BLaER1 treated with 17β-estradiol and CSF1 and Interleukin-3, amounts not matched to agents 10 nM and 100 nM (cell line): ENCODE results near the gene PRKCE.

ENCODE experiments used
- H3K27ac ChIP-seq, 11 experiments: shearing (Covaris generic); formaldehyde crosslinking; 2 replicates each; pipeline ENCODE4 v1.8.1; 2022
- H3K27me3 ChIP-seq, 11 experiments: shearing (Covaris generic); formaldehyde crosslinking; 2 replicates each; pipeline ENCODE4 v1.8.1; 2022
- H3K36me3 ChIP-seq, 11 experiments: shearing (Covaris generic); formaldehyde crosslinking; 2 replicates each; pipeline ENCODE4 v1.8.1; 2022
- H3K4me1 ChIP-seq, 10 experiments: shearing (Covaris generic); formaldehyde crosslinking; 2 replicates each; pipeline ENCODE4 v1.8.1; 2022
- H3K4me2 ChIP-seq, 11 experiments: shearing (Covaris generic); formaldehyde crosslinking; 2 replicates each; pipeline ENCODE4 v1.8.1; 2022
- H3K4me3 ChIP-seq, 10 experiments: shearing (Covaris generic); formaldehyde crosslinking; 2 replicates each; pipeline ENCODE4 v1.8.1; 2022
- H3K9ac ChIP-seq, 11 experiments: shearing (Covaris generic); formaldehyde crosslinking; 2 replicates each; pipeline ENCODE4 v1.8.1; 2022
- H3K9me3 ChIP-seq, 11 experiments: shearing (Covaris generic); formaldehyde crosslinking; replicated peaks in 1 of 11; 2 replicates each; pipeline ENCODE4 v1.8.1; 2022
- H4K20me1 ChIP-seq, 11 experiments: shearing (Covaris generic); formaldehyde crosslinking; 2 replicates each; pipeline ENCODE4 v1.8.1; 2022
- Cebpa-rat ChIP-seq, 11 experiments: shearing (Covaris generic); IDR thresholded peaks; 2 replicates each; pipeline ENCODE4 v1.8.1; 2022

The PRKCE gene

GRCh38 chr2:46167924-46168323, 516.4 kb downstream of the PRKCE start:
- Histone ChIP-seq H3K4me2 (no peak overlapping the region), H3K27ac (no peak overlapping the region), H3K9me3 (no peaks in the 10 kb centered on the region), H4K20me1 (peaks cover 0 to 25% (median 0%) of the 10 kb centered on the region in 11 experiments; a peak in 2 of 22 replicates), H3K9ac (no peak overlapping the region), H3K4me1 (peaks cover 0 to 13% (median under 1%) of the 10 kb centered on the region in 10 experiments; a peak in 8 of 20 replicates), H3K27me3 (no peaks in the 10 kb centered on the region), H3K4me3 (no peak overlapping the region), H3K36me3 (peaks cover 14 to 99% (median 97%) of the 10 kb centered on the region in 11 experiments; a peak in 20 of 22 replicates)
- no peak for TF ChIP-seq Cebpa-rat (IDR thresholded peaks at IDR 0.05)

GRCh38 chr2:46169467-46169866, 518.0 kb downstream of the PRKCE start:
- Histone ChIP-seq H3K27ac (no peak overlapping the region), H4K20me1 (peaks cover 0 to 25% (median 0%) of the 10 kb centered on the region in 11 experiments; a peak in 2 of 22 replicates), H3K4me2 (no peak overlapping the region), H3K9me3 (no peaks in the 10 kb centered on the region), H3K36me3 (peaks cover 14 to 99% (median 98%) of the 10 kb centered on the region in 11 experiments; a peak in 20 of 22 replicates), H3K4me1 (peaks cover 0 to 13% (median under 1%) of the 10 kb centered on the region in 10 experiments; a peak in 6 of 20 replicates), H3K27me3 (no peaks in the 10 kb centered on the region), H3K4me3 (no peak overlapping the region), H3K9ac (no peak overlapping the region)
- no peak for TF ChIP-seq Cebpa-rat (IDR thresholded peaks at IDR 0.05)

GRCh38 chr2:46170026-46170425, 518.6 kb downstream of the PRKCE start:
- H4K20me1 ChIP-seq: peaks cover 0 to 25% (median 0%) of the 10 kb centered on the region in 11 experiments; a peak in 2 of 22 replicates
- H3K9ac ChIP-seq: no peak overlapping the region
- peaks cover 14 to 99% (median 94%) of the 10 kb centered on the region in 11 experiments; a peak in 20 of 22 replicates for H3K36me3 ChIP-seq
- no peaks in the 10 kb centered on the region for H3K9me3 ChIP-seq
- no peaks in the 10 kb centered on the region for H3K27me3 ChIP-seq
- H3K4me2 ChIP-seq: no peak overlapping the region
- no peak for TF ChIP-seq Cebpa-rat (IDR thresholded peaks at IDR 0.05)
- H3K27ac ChIP-seq: no peak overlapping the region
- H3K4me3 ChIP-seq: no peak overlapping the region
- H3K4me1 ChIP-seq: peaks cover 0 to 13% (median 5%) of the 10 kb centered on the region in 10 experiments; a peak in 7 of 20 replicates

- Histone ChIP-seq H3K27ac (no peak overlapping the region), H3K4me2 (no peak overlapping the region), H3K36me3 (peaks cover 8 to 99% (median 90%) of the 10 kb centered on the region in 11 experiments; a peak in 20 of 22 replicates), H3K9ac (no peak overlapping the region), H3K27me3 (no peaks in the 10 kb centered on the region), H3K4me1 (peaks cover 0 to 12% (median 5%) of the 10 kb centered on the region in 10 experiments; a peak in 7 of 20 replicates), H4K20me1 (peaks cover 0 to 21% (median 0%) of the 10 kb centered on the region in 11 experiments; a peak in 2 of 22 replicates), H3K9me3 (no peaks in the 10 kb centered on the region), H3K4me3 (no peak overlapping the region)
- TF ChIP-seq Cebpa-rat (IDR thresholded peaks at IDR 0.05): no peak
Measured at GRCh38 chr2:46170611-46171350, 519.3 kb downstream of the PRKCE start.

GRCh38 chr2:46171411-46171953, 520.0 kb downstream of the PRKCE start:
- no peaks in the 10 kb centered on the region for H3K9me3 ChIP-seq
- H4K20me1 ChIP-seq: peaks cover 0 to 15% (median 0%) of the 10 kb centered on the region in 11 experiments; a peak in 2 of 22 replicates
- no peak for TF ChIP-seq Cebpa-rat (IDR thresholded peaks at IDR 0.05)
- H3K9ac ChIP-seq: no peak overlapping the region
- no peak overlapping the region for H3K4me2 ChIP-seq
- no peaks in the 10 kb centered on the region for H3K27me3 ChIP-seq
- no peak overlapping the region for H3K27ac ChIP-seq
- H3K4me1 ChIP-seq: peaks cover 0 to 7% (median 4%) of the 10 kb centered on the region in 10 experiments; a peak in 7 of 20 replicates
- H3K36me3 ChIP-seq: peaks cover 4 to 99% (median 89%) of the 10 kb centered on the region in 11 experiments; a peak in 19 of 22 replicates
- H3K4me3 ChIP-seq: no peak overlapping the region

GRCh38 chr2:46171996-46172546, 520.6 kb downstream of the PRKCE start:
- no peaks in the 10 kb centered on the region for H3K9me3 ChIP-seq
- no peaks in the 10 kb centered on the region for H3K27me3 ChIP-seq
- no peak overlapping the region for H3K9ac ChIP-seq
- H3K4me2 ChIP-seq: no peak overlapping the region
- H4K20me1 ChIP-seq: peaks cover 0 to 11% (median 0%) of the 10 kb centered on the region in 11 experiments; a peak in 2 of 22 replicates
- no peak for TF ChIP-seq Cebpa-rat (IDR thresholded peaks at IDR 0.05)
- H3K4me1 ChIP-seq: peaks cover 0 to 10% (median 6%) of the 10 kb centered on the region in 10 experiments; a peak in 12 of 20 replicates
- H3K4me3 ChIP-seq: no peak overlapping the region
- H3K27ac ChIP-seq: no peak overlapping the region
- peaks cover 4 to 99% (median 89%) of the 10 kb centered on the region in 11 experiments; a peak in 19 of 22 replicates for H3K36me3 ChIP-seq

- no peak overlapping the region for H3K4me3 ChIP-seq
- no peak overlapping the region for H3K4me2 ChIP-seq
- H3K4me1 ChIP-seq: peaks cover 3 to 20% (median 13%) of the 10 kb centered on the region in 10 experiments; a peak in 17 of 20 replicates
- no peaks in the 10 kb centered on the region for H3K9me3 ChIP-seq
- H3K9ac ChIP-seq: no peak overlapping the region
- H3K36me3 ChIP-seq: peaks cover 4 to 99% (median 80%) of the 10 kb centered on the region in 11 experiments; a peak in 19 of 22 replicates
- H4K20me1 ChIP-seq: peaks cover 0 to 10% (median 0%) of the 10 kb centered on the region in 11 experiments; a peak in 2 of 22 replicates
- H3K27me3 ChIP-seq: no peaks in the 10 kb centered on the region
- no peak overlapping the region for H3K27ac ChIP-seq
- no peak for TF ChIP-seq Cebpa-rat (IDR thresholded peaks at IDR 0.05)
Measured at GRCh38 chr2:46173030-46173429, 521.6 kb downstream of the PRKCE start.

GRCh38 chr2:46173636-46174250, 522.3 kb downstream of the PRKCE start:
- H3K4me2 ChIP-seq: no peak overlapping the region
- H3K4me1 ChIP-seq: peaks cover 10 to 25% (median 18%) of the 10 kb centered on the region in 10 experiments
- H4K20me1 ChIP-seq: peaks cover 0 to 10% (median 0%) of the 10 kb centered on the region in 11 experiments; a peak in 2 of 22 replicates
- peaks cover 4 to 96% (median 75%) of the 10 kb centered on the region in 11 experiments; a peak in 19 of 22 replicates for H3K36me3 ChIP-seq
- no peaks in the 10 kb centered on the region for H3K27me3 ChIP-seq
- TF ChIP-seq Cebpa-rat (IDR thresholded peaks at IDR 0.05): no peak
- H3K9me3 ChIP-seq: no peaks in the 10 kb centered on the region
- H3K27ac ChIP-seq: no peak overlapping the region
- H3K9ac ChIP-seq: no peak overlapping the region
- H3K4me3 ChIP-seq: no peak overlapping the region
